HG03064 (cell line): ENCODE results near the gene MYBPHL.

Experiments used
- ATAC-seq: cut with Tn5 transposase; IDR thresholded peaks from one replicate; pipeline ENCODE4 v1.9.1; 2021; ENCODE audit warnings: low read depth; ENCODE audit not compliant: unreplicated experiment

MYBPHL gene

DNA sequence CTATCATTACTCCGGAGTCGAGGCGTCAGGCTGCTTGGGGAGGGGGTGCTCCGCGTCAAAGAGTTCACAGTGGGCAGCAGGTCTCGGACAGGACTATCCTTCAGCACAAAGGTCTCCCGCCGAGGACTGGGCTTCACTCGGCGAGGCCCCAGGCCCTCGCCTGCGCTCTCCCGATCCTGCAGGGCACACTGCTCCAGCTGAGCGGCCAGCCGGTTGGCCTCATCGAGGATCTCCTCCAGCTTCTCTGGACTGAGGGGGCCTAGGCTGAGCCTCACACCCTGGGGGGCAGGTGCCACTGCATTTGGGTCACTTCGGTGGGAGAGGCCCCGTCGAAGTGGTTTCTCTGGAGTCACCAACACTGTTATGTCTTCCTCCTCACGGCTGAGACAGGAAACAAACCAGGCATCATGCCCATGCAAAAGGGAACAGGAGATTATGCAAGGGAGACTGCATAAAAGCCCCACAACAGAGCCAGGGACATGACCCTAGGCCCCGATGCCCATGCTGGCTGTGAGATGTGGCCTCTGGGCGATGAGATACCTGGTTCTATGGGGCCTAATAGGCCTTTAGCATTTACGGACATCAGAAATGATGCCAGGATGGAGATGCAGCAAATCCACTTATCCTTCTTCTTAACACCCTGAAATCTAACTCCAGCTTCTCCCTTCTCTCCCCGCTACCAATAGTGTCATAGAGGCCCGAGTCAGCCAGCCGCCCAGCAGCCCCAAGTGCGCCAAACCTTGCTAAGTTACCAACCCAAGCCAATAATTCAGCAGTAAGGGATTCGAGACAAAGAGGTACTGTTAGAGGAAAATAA, 24.9 kb downstream of the MYBPHL start:
- no peak for ATAC-seq

DNA sequence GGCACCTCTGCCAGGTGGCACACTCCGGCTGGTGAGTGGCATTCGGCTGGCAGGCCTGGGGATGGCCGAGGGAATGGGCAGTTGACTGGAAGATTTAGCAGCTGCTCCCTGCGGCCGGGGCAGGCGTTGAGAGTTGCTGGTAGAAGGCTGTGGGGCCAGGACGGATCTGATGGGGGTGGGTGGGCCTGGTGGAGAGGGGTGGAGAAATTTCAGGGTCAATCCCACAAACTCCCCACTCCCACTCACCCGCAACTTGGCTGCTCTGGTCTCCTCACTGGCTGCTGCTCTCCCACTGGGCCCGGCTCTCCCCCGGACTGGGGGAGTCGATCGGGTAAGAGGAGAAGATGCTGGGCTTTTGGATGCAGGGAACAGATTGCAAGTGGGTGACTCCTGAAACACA, 25.9 kb downstream of the MYBPHL start:
- no peak for ATAC-seq

DNA sequence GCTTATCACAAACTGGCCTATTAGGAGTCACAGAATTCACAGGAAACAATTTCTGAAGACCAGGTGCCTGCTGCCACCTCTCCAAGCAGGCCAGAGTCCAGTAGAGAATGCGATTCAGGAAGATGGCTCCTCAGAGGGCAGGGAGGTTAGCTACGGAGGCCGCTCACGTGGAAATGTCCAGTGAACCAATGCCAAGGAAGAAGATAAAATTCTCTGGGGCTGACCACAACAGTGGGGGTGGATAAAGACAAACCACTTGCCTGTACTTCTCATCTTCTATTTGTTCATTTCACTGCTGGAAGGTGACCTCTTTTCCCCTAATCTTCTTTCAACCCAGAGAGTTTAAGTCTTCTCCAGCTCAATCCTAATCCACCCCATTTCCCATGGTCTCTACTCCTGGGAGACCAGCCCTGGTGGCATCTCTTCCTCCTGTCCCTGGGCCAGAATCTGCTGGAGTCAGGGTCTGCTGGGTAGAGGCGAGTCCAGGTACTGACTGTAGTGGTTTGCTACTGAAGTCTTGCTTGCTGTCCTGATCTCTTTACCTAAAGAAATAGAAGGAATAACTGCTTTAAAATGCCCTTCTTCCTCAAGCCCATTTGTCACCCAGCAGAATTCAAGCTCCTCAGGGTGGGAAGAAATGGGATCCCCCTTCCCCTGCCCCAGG, 27.1 kb downstream of the MYBPHL start:
- no peak for ATAC-seq

GRCh38 chr1:109277434-109278204, 29.2 kb downstream of the MYBPHL start:
- no peak for ATAC-seq

DNA sequence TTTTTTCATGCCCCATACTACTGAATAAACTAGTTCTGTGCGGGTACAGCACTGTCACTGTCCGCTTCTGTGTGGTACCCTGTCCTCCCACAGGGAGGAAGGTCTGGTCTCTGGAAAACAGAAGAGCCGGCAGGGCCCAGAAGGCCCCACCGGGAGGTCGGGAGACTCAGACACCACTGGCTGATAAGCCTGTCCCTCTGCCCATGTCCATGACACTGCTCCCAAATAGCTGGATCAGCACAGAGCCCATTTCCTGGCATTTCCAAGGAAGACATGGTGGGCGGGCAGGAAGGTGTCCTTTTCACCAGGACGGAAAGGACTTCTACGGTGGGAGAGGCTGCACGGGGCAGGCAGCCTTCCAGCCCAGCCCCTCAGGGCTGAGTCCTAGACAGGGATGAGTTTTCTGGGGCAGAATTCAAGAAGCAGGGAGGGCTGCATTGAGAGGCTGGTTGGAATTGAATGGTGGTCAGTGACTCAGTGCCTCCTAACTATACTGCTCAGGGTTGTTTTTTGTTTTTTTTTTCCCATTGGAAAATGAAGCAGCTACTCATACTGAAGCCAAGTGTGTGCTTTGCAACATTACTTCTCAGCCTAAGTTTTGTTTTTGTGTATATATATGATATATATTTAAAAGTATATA, 31.0 kb downstream of the MYBPHL start:
- no peak for ATAC-seq

- no peak for ATAC-seq
Observed at GRCh38 chr1:109274533-109275476, 32.0 kb downstream of the MYBPHL start.

DNA sequence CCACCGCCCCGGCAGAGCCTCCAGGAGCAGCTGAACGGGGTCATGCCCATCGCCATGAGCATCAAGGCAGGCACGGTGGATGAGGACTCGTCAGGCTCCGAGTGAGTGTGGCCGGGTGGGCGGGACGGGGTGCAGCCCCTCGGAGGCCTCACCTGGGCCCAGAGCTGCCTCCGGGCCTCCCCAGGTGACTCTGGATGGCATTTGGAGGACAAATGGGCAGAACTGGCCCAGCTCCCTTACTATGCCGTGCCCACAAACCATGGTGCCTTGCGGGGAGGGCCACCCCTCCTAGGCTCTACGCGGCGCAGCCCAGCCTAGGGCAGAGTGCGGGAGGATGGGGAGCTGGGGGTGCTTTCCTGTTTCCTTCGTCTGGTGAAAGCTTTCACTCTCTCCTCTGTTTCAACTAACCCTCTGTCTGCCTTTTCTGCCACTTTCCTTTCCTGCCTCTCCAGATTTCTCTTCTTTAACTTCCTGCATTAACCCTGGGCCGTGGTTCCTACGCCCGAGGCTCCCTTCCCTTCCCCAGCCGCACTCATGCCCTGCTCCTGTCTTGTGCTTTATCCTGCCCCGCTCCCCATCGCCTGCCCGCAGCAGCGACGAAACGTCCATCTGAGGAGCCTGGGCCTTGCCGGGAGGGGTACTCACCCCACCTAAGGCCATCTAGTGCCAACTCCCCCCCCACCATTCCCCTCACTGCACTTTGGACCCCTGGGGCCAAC, 33.1 kb downstream of the MYBPHL start:
- no peak for ATAC-seq

DNA sequence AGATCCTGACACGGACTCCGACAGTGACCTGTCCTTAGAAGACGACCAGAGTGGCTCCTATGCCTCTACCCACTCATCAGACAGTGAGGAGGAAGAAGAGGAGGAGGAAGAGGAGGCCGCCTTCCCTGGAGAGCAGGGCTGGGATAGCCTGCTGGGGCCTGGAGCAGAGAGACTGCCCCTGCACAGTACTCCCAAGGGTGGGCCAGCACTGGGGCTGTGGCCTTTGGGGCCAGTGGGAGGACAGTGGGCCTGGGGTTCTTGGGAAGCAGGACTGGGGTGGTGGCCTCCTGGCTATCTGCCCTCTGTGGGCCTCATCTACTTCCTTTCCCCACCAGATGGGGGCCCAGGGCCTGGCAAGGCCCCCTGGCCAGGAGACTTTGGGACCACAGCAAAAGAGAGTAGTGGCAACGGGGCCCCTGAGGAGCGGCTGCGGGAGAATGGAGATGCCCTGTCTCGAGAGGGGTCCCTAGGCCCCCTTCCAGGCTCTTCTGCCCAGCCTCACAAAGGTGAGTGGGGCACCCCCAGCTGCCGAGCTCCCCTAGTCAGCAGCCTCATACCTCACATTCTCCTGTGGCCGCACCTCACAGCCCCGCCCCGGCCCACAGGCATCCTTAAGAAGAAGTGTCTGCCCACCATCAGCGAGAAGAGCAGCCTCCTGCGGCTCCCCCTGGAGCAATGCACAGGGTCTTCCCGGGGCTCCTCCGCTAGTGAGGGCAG, 33.8 kb downstream of the MYBPHL start:
- ATAC-seq = no peak

GRCh38 chr1:109272021-109272799, 34.6 kb downstream of the MYBPHL start:
- no peak for ATAC-seq

DNA sequence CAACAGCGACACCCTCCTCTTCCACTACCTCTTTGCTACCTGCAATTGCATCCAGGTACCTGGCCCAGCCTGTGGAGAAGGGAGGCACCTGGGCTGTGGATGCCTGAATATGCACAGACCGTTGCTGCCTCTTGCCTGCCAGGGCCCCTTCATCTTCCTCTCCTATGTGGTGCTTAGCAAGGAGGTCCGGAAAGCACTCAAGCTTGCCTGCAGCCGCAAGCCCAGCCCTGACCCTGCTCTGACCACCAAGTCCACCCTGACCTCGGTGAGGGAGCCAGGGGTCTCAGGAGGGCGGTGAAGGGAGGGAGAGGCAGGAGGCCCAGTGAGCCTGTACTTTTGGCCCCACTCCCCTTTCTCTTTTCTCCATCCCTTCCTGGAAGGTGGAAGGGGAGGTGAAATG, 35.4 kb downstream of the MYBPHL start:
- ATAC-seq = no peak

DNA sequence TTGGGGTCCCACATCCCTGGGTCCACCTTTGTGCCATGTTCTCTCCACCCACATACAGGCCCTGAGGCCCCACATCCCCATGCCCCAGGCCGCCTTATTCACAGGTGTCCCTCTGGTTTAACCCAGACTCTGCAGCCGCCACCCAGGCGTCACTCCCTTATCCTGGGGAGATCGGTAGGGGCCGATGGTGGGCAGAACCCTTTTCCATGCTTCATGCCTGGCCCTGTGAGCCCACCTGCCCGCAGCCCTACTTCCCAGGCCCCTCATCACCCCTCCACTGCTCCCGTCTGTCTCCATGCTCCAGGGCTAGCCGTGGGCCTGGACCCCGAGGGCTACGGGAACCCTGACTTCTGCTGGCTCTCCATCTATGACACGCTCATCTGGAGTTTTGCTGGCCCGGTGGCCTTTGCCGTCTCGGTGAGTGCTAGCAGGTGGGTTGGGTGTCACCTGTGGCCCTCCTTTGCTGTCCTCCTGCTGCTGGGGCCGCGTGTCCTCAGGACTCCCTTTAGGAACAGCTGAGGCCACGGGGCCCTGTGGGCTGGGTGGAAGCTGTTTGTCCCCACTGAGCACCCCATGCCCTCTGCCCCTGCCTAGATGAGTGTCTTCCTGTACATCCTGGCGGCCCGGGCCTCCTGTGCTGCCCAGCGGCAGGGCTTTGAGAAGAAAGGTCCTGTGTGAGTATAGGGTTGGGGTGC, 36.0 kb downstream of the MYBPHL start:
- no peak for ATAC-seq

GRCh38 chr1:109269981-109270622, 36.7 kb downstream of the MYBPHL start:
- ATAC-seq = no peak

DNA sequence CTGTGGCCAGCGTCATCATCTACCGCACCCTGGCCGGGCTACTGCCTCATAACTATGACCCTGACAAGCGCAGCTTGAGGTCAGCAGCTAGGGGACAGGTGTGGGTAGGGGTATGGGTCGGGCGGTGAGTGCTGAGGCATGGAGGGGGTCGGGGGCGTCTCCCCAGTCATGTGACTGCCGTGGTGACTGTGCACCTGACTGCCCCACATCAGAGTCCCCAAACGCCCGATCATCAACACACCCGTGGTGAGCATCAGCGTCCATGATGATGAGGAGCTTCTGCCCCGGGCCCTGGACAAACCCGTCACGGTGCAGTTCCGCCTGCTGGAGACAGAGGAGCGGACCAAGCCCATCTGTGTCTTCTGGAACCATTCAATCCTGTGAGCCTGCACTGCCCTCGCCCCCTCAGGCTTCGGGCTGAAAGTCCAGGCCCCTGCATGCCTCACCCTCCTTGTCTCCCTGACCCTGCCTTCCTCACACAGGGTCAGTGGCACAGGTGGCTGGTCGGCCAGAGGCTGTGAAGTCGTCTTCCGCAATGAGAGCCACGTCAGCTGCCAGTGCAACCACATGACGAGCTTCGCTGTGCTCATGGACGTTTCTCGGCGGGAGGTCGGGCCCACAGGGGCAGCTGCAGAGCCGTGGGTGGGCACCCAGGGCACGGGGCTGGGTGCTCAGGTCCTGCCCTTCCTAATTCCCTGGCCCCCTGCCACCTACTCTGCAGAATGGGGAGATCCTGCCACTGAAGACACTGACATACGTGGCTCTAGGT, 37.4 kb downstream of the MYBPHL start:
- ATAC-seq = no peak

GRCh38 chr1:109268431-109269211, 38.2 kb downstream of the MYBPHL start:
- no peak for ATAC-seq

GRCh38 chr1:109267743-109268300, 39.0 kb downstream of the MYBPHL start:
- no peak for ATAC-seq
